NAMALWA (cell line): ENCODE results near the gene CCL27.
"Not testable (repeated sequence)": the region's sequence is repeated elsewhere in the genome, so short reads cannot be mapped to it uniquely, and the experiment has no call there.

Experiments used
- DNase-seq: peaks from one replicate; pipeline ENCODE4 v3.0.0-alpha.2; 2015; ENCODE audit warnings: low spot score

Gene CCL27

GRCh38 chr9:34650816-34651215 is 11.6 kb downstream of the CCL27 start:
- DNase-seq = no peak

- no peak for DNase-seq
Observed at GRCh38 chr9:34648673-34649072, 13.8 kb downstream of the CCL27 start.

GRCh38 chr9:34647651-34648050 is 14.8 kb downstream of the CCL27 start:
- DNase-seq = no peak

- no peak for DNase-seq
Observed at GRCh38 chr9:34647084-34647403, 15.4 kb downstream of the CCL27 start.

- DNase-seq = peak; percentile 95
Observed at GRCh38 chr9:34646211-34647083, 16.0 kb downstream of the CCL27 start, which contains the start of gene GALT. Gene GALT, plus strand, starts transcription at chr9:34646675. Its CDS starts 30 bp downstream, at chr9:34646705.

- no peak for DNase-seq
Observed at GRCh38 chr9:34644766-34645314, 17.6 kb downstream of the CCL27 start.

GRCh38 chr9:34642679-34643078 is 19.8 kb downstream of the CCL27 start:
- DNase-seq = no peak

- DNase-seq = not testable (repeated sequence)
Observed at GRCh38 chr9:34639322-34639721, 23.1 kb downstream of the CCL27 start.

- DNase-seq = no peak
Observed at GRCh38 chr9:34638138-34638445, 24.4 kb downstream of the CCL27 start.

GRCh38 chr9:34637356-34638137 is 24.9 kb downstream of the CCL27 start, which contains the start of gene SIGMAR1:
Gene SIGMAR1, minus strand, starts transcription at chr9:34637787. Its CDS starts 90 bp downstream, at chr9:34637697.
- peak; percentile 96 for DNase-seq

GRCh38 chr9:34636791-34637355 is 25.6 kb downstream of the CCL27 start:
- peak; percentile 54 for DNase-seq

- DNase-seq = no peak
Observed at GRCh38 chr9:34635556-34635955, 26.9 kb downstream of the CCL27 start.

- no peak for DNase-seq
Observed at GRCh38 chr9:34634551-34635248, 27.8 kb downstream of the CCL27 start.

- peak; percentile 83 for DNase-seq
Observed at GRCh38 chr9:34633851-34634550, 28.5 kb downstream of the CCL27 start.

GRCh38 chr9:34633166-34633565 is 29.3 kb downstream of the CCL27 start:
- DNase-seq = no peak

- no peak for DNase-seq
Observed at GRCh38 chr9:34630402-34631154, 31.9 kb downstream of the CCL27 start.

- DNase-seq = no peak
Observed at GRCh38 chr9:34629491-34629808, 33.0 kb downstream of the CCL27 start.

- DNase-seq = no peak
Observed at GRCh38 chr9:34628656-34629490, 33.6 kb downstream of the CCL27 start, which contains the start of gene ARID3C. Gene ARID3C, minus strand, starts transcription at chr9:34629066. Its CDS starts 1,052 bp downstream, at chr9:34628014.
